NCI-H2196 treated with DMSO at 0.1 percent for 48 hours (cell line): ENCODE results near the gene BIVM.
"Not testable (repeated sequence)": the region's sequence is repeated elsewhere in the genome, so short reads cannot be mapped to it uniquely, and the experiment has no call there.

ENCODE experiments used
- DNase-seq: peaks from one replicate; lab custom pipeline; 2025; ENCODE audit not compliant: unreplicated experiment; lab: John Stamatoyannopoulos, UW

BIVM gene, protein sequence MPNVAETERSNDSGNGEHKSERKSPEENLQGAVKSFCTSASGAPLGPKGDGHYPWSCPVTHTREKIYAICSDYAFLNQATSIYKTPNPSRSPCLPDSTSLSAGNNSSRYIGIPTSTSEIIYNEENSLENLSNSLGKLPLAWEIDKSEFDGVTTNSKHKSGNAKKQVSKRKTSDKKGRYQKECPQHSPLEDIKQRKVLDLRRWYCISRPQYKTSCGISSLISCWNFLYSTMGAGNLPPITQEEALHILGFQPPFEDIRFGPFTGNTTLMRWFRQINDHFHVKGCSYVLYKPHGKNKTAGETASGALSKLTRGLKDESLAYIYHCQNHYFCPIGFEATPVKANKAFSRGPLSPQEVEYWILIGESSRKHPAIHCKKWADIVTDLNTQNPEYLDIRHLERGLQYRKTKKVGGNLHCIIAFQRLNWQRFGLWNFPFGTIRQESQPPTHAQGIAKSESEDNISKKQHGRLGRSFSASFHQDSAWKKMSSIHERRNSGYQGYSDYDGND

DNA sequence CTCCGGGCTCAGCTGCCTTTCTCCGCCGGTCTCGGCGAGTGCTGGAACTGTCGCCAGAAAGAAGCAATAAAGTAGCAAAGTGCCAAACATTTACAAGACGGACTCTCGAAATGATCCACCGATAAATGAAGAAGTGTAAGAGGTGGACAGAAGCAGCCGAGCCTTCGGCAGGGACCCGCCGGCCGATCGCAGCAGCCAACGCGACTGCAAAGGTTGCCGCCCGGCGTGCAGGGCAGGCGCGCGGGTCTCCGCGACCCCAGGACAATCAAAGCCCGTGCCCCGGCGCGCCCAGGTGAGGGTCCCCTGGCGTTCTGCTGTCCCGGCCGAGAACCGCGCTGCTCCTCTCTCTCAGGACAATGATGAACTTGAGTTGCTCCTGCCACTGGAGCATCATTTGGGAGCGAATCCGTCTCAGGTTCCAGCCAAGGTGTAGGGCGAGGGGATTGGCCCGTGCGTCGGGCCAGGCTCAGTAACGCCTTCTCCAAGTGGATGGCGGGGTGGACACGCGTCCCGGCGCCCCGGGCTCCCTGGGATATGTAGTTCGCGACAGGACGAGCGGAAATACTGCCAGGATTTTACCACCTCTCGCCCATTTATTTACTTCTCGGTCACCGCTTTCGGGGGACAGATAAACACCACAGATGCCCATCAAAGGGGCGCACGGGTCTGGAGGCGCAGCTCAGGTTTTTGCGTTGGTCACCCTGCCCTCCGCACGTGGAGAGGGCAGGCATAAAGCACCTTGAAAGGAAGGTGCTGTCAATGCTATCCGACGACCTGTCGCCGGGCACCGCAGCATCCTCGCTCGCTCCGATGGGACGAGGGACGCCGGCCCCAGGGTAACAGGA lies at the start of gene BIVM, which contains the start of gene POGLUT2:
BIVM (plus strand) TSS at position 539 of the 845 bp plus-strand sequence. CDS start 8,149 bp downstream, outside the sequence.
POGLUT2 (minus strand) TSS at position 396 of the 845 bp plus-strand sequence; CDS start at position 90, 306 bp downstream.
- peak; percentile 33 for DNase-seq

DNA sequence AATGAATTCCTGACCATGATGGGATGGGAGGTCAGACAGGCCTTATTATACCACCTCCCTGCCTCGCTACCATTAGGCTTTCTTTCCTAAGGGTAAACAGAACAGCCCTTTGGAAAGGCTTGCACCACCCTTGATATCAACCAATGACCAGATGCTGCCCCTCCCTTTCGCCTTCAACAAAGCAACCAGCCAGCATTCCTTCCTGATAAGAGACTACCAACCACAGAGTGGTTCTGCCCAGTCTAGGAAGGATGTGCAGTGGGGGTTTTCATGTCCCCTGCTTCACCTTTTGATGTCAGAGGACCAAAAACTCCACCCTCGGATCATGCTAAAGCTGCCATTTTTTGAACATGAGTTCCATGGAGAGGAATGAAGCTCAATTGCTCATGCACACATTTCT lies 47.0 kb upstream of the BIVM start:
- no peak for DNase-seq

DNA sequence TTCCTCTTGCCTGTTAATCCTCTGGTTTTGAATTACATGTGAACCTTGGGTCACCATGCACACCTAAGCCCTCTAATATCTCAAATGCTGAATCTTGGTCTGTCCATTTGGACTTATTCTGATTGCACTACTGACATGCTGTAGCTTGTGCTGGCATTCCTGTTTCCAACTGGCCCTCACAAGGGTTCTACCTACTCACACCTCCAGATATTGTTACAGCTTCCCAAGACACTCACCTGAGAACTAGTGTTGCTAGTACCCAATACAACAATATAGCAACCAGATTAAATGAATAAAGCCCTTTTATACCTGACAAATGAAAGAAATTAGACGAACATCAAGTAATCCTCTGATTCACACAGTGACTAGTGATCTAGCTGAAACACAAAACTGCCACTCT lies 41.9 kb upstream of the BIVM start:
- no peak for DNase-seq

DNA sequence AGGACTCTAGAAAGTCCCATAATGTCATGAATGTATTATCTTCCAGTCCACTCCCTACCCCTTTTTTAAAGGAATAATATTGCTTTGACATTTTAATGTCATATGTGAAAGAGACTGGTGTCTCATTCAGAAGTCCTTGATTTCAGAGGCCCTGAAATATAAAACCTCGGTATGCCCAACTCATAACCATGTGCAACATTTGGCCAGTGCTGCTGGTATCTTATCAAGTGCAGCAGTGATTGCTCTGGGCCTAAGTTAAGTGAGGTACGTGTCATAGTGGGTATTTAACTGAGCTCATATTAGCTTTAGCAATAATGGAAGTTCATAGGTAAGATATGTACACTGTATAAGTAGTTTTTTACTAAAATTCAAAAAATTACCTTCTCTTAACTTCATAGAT lies 40.1 kb upstream of the BIVM start:
- no peak for DNase-seq

DNA sequence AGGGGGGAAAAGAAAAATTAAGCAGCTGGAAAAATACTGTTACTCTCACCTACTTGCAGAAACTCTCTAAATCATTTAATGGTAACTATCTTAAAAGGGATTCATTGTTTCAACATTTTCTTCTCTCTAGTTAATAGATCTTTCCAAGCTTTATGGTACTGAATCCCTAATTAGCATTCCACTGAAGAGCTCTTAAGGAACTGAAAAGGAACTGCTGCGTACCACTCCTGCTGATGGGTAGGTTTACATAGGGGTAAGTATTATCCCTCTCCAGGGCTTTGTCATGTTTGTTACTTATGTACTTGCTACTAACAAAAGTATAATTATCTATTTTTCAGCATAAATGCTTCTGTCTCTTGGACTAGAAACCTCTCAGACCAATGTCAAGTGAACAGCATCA lies 37.8 kb upstream of the BIVM start:
- DNase-seq: no peak

DNA sequence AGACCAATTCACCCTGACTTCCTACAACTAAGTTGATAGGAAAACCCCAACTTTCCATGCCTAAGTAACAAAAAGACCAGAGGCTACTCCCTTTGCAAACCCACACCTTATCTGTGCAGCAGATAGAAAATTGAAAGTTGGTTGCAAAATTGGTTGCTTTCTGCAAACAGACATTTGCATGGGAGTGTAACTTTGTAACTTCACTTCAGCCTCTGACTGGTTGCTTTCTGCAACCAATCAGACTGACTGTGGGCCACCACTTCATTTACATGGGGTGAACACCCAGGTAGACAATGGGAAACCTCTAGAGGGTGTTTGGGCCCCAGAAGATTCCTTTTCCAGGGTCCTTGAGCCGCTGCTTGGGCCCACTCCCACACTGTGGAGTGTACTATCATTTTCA lies 35.2 kb upstream of the BIVM start:
- DNase-seq: no peak

DNA sequence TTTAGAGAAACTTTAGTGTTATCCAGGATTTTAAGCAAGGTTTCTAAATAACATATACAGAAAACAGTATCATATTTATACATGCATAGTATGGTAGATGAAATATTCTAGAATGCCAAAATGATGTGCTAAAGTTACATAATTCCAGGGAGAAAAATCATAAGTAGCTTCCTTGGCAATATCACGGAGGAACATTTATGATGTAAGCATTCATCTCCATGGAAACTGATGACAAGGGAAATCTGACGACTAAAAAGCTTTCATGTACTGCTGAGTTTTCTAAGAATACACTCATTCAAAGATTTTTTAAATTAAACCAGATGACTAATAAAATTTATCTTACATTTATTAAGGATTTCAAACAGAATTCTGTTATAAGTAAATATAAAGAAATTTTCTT lies 30.0 kb upstream of the BIVM start:
- no peak for DNase-seq

DNA sequence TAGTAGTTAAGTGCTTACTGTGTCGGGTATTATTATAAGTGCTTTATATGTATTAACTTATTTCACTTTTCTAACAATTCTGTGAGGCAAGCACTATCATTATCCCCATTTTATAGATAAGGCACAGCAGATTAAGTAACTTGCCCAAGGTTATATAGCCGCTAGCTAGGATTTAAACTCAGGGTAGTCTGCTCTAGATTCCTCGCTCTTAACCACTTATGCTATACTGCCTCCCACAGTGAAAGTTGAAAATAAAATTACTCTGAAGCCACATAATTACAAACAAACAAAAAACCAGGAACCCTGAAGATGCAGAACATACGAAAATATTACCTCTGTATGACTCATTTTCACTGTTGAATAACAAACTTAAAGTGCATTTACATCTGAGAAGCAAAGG lies 29.2 kb upstream of the BIVM start:
- DNase-seq: no peak

DNA sequence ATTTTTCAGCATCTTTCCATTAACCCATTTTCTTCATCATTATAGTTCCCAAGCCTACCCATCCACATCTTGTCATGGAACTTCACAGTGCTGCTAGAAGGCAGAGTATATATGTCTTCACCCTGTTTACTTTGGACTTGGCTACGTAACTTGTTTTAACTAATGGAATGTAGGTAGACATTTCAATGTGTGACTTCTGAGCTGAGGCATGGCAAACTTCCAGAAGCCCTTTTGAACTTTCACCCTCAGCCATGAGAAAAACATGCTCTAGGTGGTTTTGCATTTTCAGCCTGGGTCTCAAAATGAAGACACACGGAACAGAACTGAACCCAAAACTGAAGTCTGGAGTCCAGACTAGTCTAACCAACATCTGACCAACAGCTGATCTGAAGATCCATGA lies 28.5 kb upstream of the BIVM start:
- DNase-seq: no peak

DNA sequence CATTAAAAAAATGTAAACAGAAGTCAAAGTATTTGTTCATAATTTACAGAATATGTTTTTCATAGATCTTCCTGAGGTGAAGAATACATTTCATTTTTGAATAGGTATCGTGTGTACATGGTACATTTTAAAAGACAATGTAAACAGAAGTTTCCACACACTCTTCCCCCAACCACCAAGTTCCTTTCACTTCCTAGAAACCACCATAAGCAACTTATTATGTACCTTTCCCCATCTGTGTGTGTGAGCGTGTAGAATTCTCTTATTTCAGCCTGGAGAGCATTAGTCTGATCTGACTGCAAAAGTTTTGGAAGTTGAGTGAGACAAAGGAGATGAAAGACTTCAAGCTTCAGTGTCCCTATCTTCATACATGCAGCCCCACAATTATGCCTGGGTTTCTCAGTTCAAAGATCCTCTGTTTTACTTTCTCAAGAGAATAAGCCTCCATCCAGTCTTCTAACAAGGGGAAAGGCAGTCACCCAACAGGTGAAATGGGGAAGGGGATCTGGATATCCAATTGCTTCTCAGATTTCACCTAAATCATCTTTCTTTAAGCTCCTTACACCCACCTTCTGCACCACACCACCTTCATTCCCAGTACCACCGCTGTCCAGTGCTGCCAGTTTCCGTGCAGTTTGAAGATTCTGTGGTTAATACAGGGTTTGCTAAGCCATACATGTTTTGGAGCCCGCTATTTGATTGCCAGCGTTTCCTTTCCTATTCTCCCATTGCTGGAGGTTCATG lies 27.4 kb upstream of the BIVM start:
- no peak for DNase-seq

DNA sequence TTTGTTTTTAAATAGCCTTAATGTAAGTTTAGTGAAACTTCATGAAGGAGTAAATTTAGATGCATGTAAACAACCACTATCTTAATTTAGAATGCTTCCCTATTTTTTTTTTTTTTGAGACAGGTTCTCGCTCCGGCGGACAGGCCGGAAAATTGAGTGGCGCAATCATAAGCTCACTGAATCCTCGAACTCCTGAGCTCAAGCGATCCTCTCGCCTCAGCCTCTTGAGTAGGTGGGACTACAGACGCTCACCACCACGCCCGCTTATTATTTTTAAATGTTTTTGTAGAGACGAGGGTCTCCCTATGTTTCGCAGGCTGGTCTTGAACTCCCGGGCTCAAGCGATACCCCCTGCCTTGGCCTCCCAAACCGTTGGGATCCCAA lies 26.9 kb upstream of the BIVM start:
- no peak for DNase-seq

DNA sequence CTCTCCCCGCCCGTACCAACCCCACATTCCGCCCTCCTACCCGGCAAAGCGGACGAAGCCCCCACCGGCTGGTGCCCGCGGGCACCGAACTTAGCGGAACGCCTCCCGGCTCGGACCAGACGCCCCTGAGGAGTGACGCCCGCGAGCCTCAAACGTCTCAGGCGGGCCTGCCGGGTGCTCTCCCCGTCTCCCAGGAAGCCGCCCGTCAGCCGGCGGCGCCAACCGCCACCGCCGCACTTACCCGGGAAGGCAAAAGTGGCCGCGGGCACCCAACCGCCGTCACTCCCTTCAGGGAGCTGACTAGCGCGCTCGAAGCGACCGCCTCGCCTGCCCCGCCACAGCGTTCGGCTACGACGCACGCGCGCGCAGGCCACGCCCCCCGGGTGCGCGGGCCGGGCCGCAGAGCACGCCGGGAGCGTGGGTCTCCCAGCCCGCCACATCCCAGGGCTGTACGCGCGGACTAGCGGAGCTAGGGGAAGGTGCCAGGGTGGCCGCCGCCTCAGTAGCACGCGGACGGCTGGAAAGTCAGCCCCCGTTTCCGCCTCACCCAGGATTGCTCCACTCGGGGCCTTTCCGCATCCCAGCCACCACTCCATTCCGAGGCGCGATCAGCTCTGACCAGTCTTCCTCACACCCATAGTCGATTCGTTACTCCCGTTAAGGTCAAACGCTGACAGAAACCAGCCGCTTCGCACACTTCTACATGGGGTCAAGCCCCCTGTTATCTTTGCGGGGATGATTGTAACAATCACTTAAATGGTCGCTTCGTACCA lies 25.3 kb upstream of the BIVM start, which contains the start of gene TEX30:
TEX30 (minus strand) TSS at position 346 of the 773 bp plus-strand sequence. CDS start 3,760 bp downstream, outside the sequence.
- DNase-seq: peak; percentile 20

DNA sequence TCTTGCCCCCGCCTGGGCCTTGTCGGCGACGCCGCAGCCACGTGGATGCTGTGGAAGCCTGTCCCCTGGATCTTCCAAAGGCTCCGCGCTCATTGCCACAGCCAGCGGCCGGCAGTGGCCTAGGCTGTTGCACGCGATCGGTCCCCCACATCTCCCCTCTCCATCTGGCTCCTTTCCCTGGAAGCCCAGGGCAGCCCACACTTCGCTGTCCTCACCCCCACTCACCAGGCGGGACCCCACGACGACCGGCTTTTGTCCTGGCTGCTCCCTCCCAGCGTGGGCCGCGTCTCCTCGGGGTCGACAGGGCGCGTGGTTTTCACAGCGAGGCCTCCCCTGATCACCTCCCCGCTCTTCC lies 24.7 kb upstream of the BIVM start:
- no peak for DNase-seq

DNA sequence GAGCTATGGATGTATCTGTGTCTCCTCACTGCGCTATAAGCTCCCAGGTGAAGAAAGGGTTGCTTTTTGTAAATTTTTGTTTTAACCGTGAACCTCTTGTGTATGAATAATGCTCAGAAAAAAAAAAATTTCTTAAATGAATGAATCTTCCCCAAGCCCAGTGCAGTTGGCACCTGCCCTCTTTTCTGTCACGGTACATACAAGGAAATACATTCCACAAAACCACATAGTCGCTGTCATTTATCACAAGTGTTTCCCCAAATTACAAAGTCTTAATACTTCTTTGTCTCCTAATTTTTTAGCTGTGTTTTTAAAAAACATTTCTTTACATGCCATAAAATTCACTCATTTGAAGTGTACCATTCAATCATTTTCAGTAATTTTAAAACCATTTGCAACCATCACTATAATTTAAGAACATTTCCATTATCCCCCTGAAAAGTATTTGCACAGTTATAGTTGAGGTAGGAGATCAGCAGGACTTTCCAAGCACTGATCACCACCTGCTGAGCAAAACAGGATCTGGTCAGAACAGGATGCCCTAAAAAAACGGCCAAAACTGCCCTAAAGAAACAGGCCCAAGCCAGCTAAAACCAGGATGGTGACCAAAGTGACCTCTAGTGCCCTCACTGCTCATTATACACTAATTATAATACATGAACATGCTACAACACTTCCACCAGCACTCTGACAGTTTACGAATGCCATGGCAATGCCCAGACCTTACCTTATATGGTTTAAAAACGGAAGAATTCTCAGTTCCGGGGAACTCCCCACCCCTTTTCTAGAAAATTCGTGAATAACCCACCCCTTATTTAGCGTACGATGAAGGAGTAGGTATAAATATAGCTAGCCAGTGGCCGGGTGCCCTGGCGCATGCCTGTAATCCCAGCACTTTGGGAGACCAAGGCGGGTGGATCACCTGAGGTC lies 24.1 kb upstream of the BIVM start:
- DNase-seq: no peak

DNA sequence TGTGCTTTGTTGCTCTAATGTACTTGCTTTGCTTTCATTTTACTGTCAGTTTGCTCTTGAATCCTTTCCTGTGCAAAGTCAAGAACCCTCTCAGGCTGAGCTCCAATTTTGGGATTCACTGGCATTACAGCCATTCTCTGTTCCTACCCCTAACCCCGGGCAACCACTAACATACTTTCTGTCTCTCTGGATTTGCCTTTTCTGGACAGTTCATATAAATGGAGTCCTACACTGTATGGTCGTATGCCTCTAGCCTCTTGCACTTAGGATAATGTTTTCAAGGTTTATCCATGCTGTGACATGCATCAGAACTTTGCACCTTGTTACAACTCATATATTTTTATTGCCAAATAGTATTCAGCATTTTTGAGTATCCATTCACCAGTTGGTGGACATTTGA lies 22.6 kb upstream of the BIVM start:
- no peak for DNase-seq

DNA sequence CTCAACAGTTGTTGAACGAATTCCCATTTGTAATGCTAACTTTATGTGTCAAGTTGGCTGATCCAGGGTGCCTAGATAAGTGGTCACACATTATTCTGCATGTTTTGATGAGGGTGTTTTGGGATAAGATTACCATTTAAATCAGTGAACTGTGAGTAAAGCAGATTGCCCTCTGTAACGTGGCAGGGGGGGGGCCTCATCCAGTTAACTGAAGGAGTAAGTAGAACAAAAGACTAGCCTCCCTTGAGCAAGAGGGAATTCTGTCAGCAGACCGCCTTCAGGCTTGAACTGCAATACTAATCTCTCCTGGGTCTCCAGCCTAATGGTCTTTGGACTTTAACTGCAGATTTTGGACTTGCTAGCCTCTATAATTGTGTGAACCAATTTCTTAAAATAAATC lies 21.2 kb upstream of the BIVM start:
- DNase-seq: no peak

DNA sequence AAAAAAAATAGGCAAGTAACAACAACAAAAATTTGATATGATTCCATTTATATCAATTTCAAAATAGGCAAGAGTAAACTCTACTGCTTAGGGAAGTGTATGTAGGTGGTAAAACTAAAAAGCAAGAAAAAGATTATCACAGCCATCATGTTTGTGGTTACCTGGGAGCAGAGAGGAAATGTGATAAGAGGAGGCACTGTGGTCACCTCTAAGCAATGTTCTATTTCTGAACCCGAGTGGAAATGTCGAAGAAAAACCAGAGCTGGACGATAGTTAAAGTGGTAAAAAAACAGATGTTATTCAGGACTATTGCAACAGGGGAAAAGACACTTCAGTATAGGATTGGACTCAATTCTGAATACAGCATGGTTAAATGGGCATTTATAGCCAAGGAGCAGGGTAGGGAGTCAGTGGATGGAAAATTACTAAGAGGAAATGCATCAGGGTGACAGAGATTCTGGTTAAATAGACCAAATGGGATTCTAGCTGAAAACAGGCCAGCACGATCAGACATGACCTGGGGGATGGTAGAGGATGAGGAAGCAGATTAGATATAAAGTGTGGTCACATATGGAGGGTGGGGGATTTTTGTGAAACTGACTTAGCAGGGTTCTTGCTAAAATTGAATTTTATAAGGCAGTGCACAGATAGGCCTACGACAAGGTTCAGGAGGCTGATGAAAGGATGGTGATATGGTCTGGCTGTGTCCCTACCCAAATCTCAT lies 19.3 kb upstream of the BIVM start:
- no peak for DNase-seq

DNA sequence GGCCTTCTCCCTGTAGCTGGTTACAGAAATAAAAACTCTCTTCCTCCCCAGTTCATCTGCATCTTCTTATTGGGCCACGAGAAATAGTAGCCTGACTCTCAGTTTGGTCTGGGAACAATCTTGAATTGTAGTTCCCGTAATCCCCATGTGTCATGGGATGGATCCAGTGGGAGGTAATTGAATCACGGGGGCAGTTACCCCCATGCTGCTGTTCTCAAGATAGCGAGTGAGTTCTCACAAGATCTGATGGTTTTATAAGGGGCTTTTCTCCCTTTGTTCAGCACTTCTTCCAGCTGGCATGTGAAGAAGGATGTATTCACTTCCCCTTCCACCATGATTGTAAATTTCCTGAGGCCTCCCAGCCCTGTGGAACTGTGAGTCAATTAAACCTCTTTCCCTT lies 18.3 kb upstream of the BIVM start:
- not testable (repeated sequence) for DNase-seq

DNA sequence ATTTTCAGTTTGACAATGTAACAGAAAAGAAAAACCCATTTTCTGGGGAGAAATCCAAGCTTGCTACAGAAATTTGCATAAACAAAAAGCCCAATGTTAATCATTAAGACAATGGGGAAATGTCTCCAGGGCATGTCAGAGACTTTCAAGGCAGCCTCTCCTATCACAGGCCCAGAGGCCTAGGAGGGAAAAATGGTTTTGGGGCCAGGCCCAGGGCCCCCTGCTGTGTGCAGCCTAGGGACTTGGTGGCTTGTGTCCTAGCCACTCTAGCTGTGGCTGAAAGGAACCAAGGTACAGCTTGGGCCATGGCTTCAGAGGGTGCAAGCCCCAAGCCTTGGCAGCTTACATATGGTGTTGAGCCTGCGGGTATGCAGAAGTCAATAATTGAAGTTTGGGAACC lies 17.3 kb upstream of the BIVM start:
- no peak for DNase-seq
